T-helper 22 cell (primary cell): ENCODE measurements around the gene CDC27.
"Not testable (repeated sequence)": the region's sequence is repeated elsewhere in the genome, so short reads cannot be mapped to it uniquely, and the experiment has no call there.

Source experiments
- DNase-seq: peaks from one replicate; pipeline ENCODE4 v3.0.0-alpha.2; 2020; ENCODE audit warnings: low read depth

The CDC27 gene

GRCh38 chr17:47193931-47194511 lies 4.9 kb upstream of the CDC27 start:
- DNase-seq: no peak

- DNase-seq: no peak
These were observed 3.5 kb upstream of the CDC27 start for GRCh38 chr17:47192554-47192953.

- no peak for DNase-seq
These were observed 1.7 kb upstream of the CDC27 start for GRCh38 chr17:47190770-47191169.

- no peak for DNase-seq
These were observed 1.1 kb upstream of the CDC27 start for GRCh38 chr17:47190243-47190642.

GRCh38 chr17:47189732-47190237 lies 690 bp upstream of the CDC27 start:
- no peak for DNase-seq

GRCh38 chr17:47188271-47188875 lies 722 bp downstream of the CDC27 start:
- no peak for DNase-seq

- no peak for DNase-seq
These were observed 4.4 kb downstream of the CDC27 start for GRCh38 chr17:47184681-47185080.

GRCh38 chr17:47180988-47181387 lies 8.1 kb downstream of the CDC27 start:
- not testable (repeated sequence) for DNase-seq

- no peak for DNase-seq
These were observed 8.8 kb downstream of the CDC27 start for GRCh38 chr17:47180337-47180736.

GRCh38 chr17:47179141-47179540 lies 10.0 kb downstream of the CDC27 start:
- no peak for DNase-seq

GRCh38 chr17:47177261-47177660 lies 11.8 kb downstream of the CDC27 start:
- DNase-seq: no peak

- DNase-seq: no peak
These were observed 12.7 kb downstream of the CDC27 start for GRCh38 chr17:47176389-47176826.

GRCh38 chr17:47174823-47175222 lies 14.3 kb downstream of the CDC27 start:
- not testable (repeated sequence) for DNase-seq

- DNase-seq: no peak
These were observed 16.2 kb downstream of the CDC27 start for GRCh38 chr17:47172696-47173565.

- no peak for DNase-seq
These were observed 18.4 kb downstream of the CDC27 start for GRCh38 chr17:47170710-47171109.

- not testable (repeated sequence) for DNase-seq
These were observed 20.2 kb downstream of the CDC27 start for GRCh38 chr17:47168896-47169295.

- not testable (repeated sequence) for DNase-seq
These were observed 22.2 kb downstream of the CDC27 start for GRCh38 chr17:47166854-47167253.

GRCh38 chr17:47165137-47165536 lies 24.0 kb downstream of the CDC27 start:
- DNase-seq: no peak

- DNase-seq: no peak
These were observed 24.8 kb downstream of the CDC27 start for GRCh38 chr17:47164263-47164662.

GRCh38 chr17:47162013-47162622 lies 27.0 kb downstream of the CDC27 start:
- no peak for DNase-seq

GRCh38 chr17:47159315-47159714 lies 29.8 kb downstream of the CDC27 start:
- no peak for DNase-seq

- no peak for DNase-seq
These were observed 43.7 kb downstream of the CDC27 start for GRCh38 chr17:47145351-47145750.
